RWPE1 (cell line): ENCODE results near the gene CTNNA3.

ENCODE experiments used
- CTCF ChIA-PET: fragments of 350-600 bp; sonication (Branson Sonifier 250); formaldehyde crosslinking; extraction: SDS; loops from one replicate; lab custom pipeline; 2021; lab: Yijun Ruan, JAX
- POLR2A ChIA-PET: fragments of 400-600 bp; formaldehyde crosslinking; extraction: SDS; loops from one replicate; lab custom pipeline; 2020; ENCODE audit warnings: antibody characterized with exemption; ENCODE audit not compliant: low non-redundant PET; lab: Yijun Ruan, JAX
- DNase-seq: peaks from one replicate; pipeline ENCODE4 v3.0.0; 2012; ENCODE audit warnings: low spot score
- H3K27ac ChIP-seq: fragments of 450-650 bp; 2 replicates; pipeline ENCODE4 v1.5.1; 2017
- CTCF ChIP-seq: fragments of 450-650 bp; conservative IDR thresholded peaks from 2 replicates; pipeline ENCODE4 v1.5.1; 2017; ENCODE audit warnings: low read depth, mild to moderate bottlenecking

Gene CTNNA3

GRCh38 chr10:66982792-66983474 lies 713.1 kb downstream of the CTNNA3 start:
- no peak for TF ChIP-seq CTCF
- H3K27ac ChIP-seq: no peak overlapping the region
- ChIA-PET POLR2A (no interaction called here), CTCF (interaction anchor here (0.5 to 0.7 kb wide), 3 partner anchors 11 to 173 kb away, joined by 3 to 5 read pairs (median 4); no protein-coding TSS in a partner anchor)
- no peak for DNase-seq

GRCh38 chr10:66982053-66982420 lies 714.0 kb downstream of the CTNNA3 start:
- CTCF ChIA-PET: no interaction called here
- H3K27ac ChIP-seq: no peak overlapping the region
- TF ChIP-seq CTCF: no peak
- DNase-seq: no peak
- POLR2A ChIA-PET: no interaction called here

- ChIA-PET CTCF (no interaction called here), POLR2A (no interaction called here)
- no peak overlapping the region for H3K27ac ChIP-seq
Observed at GRCh38 chr10:66981361-66982052, 714.5 kb downstream of the CTNNA3 start.

GRCh38 chr10:66980246-66980815 lies 715.7 kb downstream of the CTNNA3 start:
- CTCF ChIA-PET: no interaction called here
- no peak for DNase-seq
- POLR2A ChIA-PET: no interaction called here
- no peak for TF ChIP-seq CTCF
- H3K27ac ChIP-seq: no peak overlapping the region

More at GRCh38 chr10:66981361-66982052, 714.5 kb downstream of the CTNNA3 start:
- DNase-seq: no peak
- TF ChIP-seq CTCF: no peak

GRCh38 chr10:66964946-66965345 lies 731.0 kb downstream of the CTNNA3 start:
- no peak for DNase-seq
- H3K27ac ChIP-seq: no peak overlapping the region
- TF ChIP-seq CTCF: no peak
- ChIA-PET CTCF (no interaction called here), POLR2A (no interaction called here)

- no peak overlapping the region for H3K27ac ChIP-seq
- DNase-seq: no peak
- CTCF ChIA-PET: no interaction called here
- POLR2A ChIA-PET: interaction anchor here (0.7 kb wide), 1 partner anchor 561 kb away, joined by 13 read pairs; no protein-coding TSS in a partner anchor
- no peak for TF ChIP-seq CTCF
Observed at GRCh38 chr10:66958466-66958865, 737.5 kb downstream of the CTNNA3 start.
